ENCODE measurements around the gene MTA3.

The MTA3 gene

GRCh38 chr2:42741140-42741539, 172.7 kb downstream of the MTA3 start:
- H3K4me3 ChIP-seq (replicated peaks in 1 of 2; ENCODE audit: low read depth in 2 of 2, low read length in 2 of 2), result no peak overlapping the region
- TF ChIP-seq, protein P1, sequence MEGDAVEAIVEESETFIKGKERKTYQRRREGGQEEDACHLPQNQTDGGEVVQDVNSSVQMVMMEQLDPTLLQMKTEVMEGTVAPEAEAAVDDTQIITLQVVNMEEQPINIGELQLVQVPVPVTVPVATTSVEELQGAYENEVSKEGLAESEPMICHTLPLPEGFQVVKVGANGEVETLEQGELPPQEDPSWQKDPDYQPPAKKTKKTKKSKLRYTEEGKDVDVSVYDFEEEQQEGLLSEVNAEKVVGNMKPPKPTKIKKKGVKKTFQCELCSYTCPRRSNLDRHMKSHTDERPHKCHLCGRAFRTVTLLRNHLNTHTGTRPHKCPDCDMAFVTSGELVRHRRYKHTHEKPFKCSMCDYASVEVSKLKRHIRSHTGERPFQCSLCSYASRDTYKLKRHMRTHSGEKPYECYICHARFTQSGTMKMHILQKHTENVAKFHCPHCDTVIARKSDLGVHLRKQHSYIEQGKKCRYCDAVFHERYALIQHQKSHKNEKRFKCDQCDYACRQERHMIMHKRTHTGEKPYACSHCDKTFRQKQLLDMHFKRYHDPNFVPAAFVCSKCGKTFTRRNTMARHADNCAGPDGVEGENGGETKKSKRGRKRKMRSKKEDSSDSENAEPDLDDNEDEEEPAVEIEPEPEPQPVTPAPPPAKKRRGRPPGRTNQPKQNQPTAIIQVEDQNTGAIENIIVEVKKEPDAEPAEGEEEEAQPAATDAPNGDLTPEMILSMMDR (IDR thresholded peaks at IDR 0.05; ENCODE audit: low read depth, low read length), result no peak
- no peak for DNase-seq (ENCODE audit: low read depth in 2 of 2)

GRCh38 chr2:42742740-42743658, 174.6 kb downstream of the MTA3 start:
- no peak for DNase-seq (ENCODE audit: low read depth in 2 of 2)
- no peak overlapping the region for H3K4me3 ChIP-seq (replicated peaks in 1 of 2; ENCODE audit: low read depth in 2 of 2, low read length in 2 of 2)
- TF ChIP-seq, protein P1 (IDR thresholded peaks at IDR 0.05; ENCODE audit: low read depth, low read length), result no peak

DNA sequence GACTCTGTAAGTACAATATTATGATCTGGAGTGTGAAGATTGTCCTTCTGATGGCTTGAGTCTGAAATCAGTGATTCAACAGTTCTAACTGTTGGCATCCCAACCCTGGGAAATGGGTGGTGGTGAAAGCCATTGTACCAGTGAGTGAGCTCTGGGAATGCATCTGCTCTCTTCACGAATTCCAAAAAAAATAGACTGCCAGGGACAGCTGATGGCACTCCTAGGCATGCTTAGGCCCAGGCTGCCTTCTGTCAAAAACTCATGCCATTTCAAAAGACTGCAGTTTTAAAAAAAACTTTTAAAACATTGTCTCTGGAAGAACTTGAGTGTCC, 175.2 kb downstream of the MTA3 start:
- no peak for DNase-seq (ENCODE audit: low read depth in 2 of 2)
- TF ChIP-seq, protein P1 (IDR thresholded peaks at IDR 0.05; ENCODE audit: low read depth, low read length), result no peak
- H3K4me3 ChIP-seq (replicated peaks in 1 of 2; ENCODE audit: low read depth in 2 of 2, low read length in 2 of 2), result no peak overlapping the region

- H3K4me3 ChIP-seq (replicated peaks in 1 of 2; ENCODE audit: low read depth in 2 of 2, low read length in 2 of 2), result no peak overlapping the region
- DNase-seq (ENCODE audit: low read depth in 2 of 2), result no peak
- TF ChIP-seq, protein P1 (IDR thresholded peaks at IDR 0.05; ENCODE audit: low read depth, low read length), result no peak
These were observed 176.2 kb downstream of the MTA3 start for GRCh38 chr2:42744545-42745082.

DNA sequence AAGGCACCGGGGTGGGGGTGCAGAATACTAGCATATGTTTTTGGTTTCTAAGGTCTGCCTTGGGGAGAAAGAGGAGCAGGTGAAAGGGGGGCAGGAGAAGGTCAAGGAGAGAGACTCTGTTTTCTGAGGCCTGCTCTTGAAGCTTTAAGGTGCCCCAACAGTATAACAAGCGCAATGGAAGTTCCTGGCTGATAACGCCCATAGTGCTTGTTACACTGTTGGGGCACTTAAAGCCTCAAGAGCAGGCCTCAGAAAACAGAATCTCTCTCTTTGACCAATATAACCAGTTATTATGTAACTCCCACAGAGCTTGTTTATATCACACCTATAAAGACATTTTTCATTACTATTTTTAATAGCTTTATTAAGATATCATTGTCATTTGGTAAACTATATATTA, 179.0 kb downstream of the MTA3 start:
- DNase-seq (ENCODE audit: low read depth in 2 of 2), result no peak
- TF ChIP-seq, protein P1 (IDR thresholded peaks at IDR 0.05; ENCODE audit: low read depth, low read length), result no peak
- H3K4me3 ChIP-seq (replicated peaks in 1 of 2; ENCODE audit: low read depth in 2 of 2, low read length in 2 of 2), result no peak overlapping the region

DNA sequence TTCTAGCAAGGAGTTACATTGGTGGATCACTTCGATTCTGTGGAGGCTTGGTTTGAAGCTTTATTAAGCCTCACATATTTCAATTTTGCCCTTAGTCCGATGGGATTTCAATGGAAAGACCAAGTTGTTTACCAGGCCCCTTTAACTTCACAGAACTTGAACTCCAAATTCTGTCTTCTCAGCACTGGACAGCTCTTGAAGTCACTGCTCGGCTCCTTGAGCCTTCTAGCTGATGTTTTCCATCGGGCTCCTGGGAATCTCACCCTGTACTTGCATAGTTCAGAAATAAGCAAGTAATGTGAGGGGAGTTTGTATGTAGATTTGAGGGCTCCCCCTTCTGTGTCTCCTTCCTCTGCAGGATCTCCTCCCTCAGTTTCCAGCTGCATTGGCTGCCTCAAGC, 180.4 kb downstream of the MTA3 start:
- DNase-seq (ENCODE audit: low read depth in 2 of 2), result no peak
- TF ChIP-seq, protein P1 (IDR thresholded peaks at IDR 0.05; ENCODE audit: low read depth, low read length), result no peak
- no peak overlapping the region for H3K4me3 ChIP-seq (replicated peaks in 1 of 2; ENCODE audit: low read depth in 2 of 2, low read length in 2 of 2)

Measured in cardiac fibroblast (primary cell).